Activated T-cell treated with anti-CD3 and anti-CD28 coated beads, Interleukin-2, amount 50 U/mL, for 24 hours (primary cell): Measurements from ENCODE around the gene METAP1.
"Not testable (repeated sequence)": the region's sequence is repeated elsewhere in the genome, so short reads cannot be mapped to it uniquely, and the experiment has no call there.

Source experiments
- DNase-seq: peaks from one replicate; pipeline ENCODE4 v3.0.0-alpha.2; 2020
- H3K27ac Mint-ChIP-seq: 2 replicates; pipeline ENCODE4 v1.8.0; 2020; ENCODE audit warnings: mild to moderate bottlenecking, mixed read lengths
- H3K27me3 Mint-ChIP-seq: 2 replicates; pipeline ENCODE4 v1.8.0; 2020; ENCODE audit warnings: mixed read lengths
- H3K36me3 Mint-ChIP-seq: 2 replicates; pipeline ENCODE4 v1.8.0; 2020; ENCODE audit warnings: low read depth, mixed read lengths
- H3K4me1 Mint-ChIP-seq: 2 replicates; pipeline ENCODE4 v1.8.0; 2020; ENCODE audit warnings: low read depth, mixed read lengths
- H3K4me3 Mint-ChIP-seq: 2 replicates; pipeline ENCODE4 v1.8.0; 2020; ENCODE audit warnings: mild to moderate bottlenecking, moderate library complexity, mixed read lengths
- H3K9me3 Mint-ChIP-seq: 2 replicates; pipeline ENCODE4 v1.8.0; 2020; ENCODE audit warnings: mixed read lengths

Gene METAP1

DNA sequence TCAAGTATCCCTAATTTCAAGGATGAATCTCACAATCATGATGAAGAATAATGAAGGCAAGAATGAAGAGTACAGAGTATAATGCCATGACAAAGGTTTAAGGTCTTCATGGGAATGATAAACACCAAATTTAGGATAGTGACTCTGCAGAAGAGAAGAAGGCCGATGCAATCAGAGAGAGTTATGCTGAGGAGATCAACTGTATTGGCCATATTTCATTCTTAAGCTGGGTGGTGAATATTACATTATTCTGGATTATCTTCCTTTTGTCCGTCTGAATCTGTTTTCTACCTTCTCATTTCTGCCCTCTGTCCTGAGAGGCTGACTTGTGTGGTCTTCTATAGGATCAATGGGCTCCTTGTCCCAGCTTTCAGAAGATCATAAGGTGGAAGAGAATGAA lies 7.8 kb upstream of the METAP1 start:
- Mint-ChIP-seq H3K27ac (no peak overlapping the region), H3K4me1 (no peaks in the 10 kb centered on the region), H3K36me3 (no peaks in the 10 kb centered on the region), H3K9me3 (no peaks in the 10 kb centered on the region), H3K4me3 (no peak overlapping the region), H3K27me3 (peaks cover 3% of the 10 kb centered on the region)
- DNase-seq, result no peak

DNA sequence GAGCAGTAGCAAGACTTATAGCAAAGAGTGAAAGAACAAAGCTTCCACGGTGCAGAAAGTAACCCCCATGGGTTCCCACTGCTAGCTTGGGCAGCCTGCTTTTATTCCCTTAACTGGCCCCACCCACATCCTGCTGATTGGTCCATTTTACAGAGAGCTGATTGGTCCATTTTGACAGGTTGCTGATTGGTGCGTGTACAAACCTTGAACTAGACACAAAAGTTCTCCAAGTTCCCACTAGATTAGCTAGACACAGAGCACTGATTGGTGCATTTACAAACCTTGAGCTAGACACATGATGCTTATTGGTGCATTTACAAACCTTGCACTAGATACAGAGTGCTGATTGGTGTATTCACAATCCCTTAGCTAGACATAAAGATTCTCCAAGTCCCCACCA lies 2.7 kb upstream of the METAP1 start:
- not testable (repeated sequence) for H3K27me3 Mint-ChIP-seq, H3K36me3 Mint-ChIP-seq, DNase-seq, H3K9me3 Mint-ChIP-seq, H3K27ac Mint-ChIP-seq, H3K4me3 Mint-ChIP-seq
- peaks cover 21% of the 10 kb centered on the region for H3K4me1 Mint-ChIP-seq

DNA sequence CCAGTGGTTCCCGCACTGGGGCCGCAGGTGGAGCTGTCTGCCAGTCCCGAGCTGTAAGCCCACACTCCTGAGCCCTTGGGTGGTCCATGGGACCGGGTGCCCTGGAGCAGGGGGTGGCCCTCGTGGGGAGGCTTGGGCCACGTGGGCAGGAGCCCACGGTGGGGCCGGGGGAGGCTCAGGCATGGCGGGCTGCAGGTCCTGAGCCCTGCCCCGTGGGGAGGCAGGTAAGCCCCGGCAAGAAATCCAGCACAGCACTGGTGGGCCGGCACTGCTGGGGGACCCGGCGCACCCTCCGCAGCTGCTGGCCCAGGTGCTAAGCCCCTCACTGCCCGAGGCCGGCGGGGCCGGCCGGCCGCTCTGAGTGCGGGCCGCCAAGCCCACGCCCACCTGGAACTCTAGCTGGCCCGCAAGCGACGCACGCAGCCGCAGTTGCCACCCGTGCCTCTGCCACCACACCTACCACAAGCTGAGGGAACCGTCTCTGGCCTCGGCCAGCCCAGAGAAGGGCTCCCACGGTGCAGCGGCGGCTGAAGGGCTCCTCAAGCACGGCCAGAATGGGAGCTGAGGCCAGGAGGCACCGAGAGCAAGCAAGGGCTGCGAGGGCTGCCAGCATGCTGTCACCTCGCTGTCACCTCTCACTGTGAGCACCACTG lies 2.0 kb upstream of the METAP1 start:
- no peak overlapping the region for H3K27ac Mint-ChIP-seq
- no peaks in the 10 kb centered on the region for H3K9me3 Mint-ChIP-seq
- H3K27me3 Mint-ChIP-seq, result no peaks in the 10 kb centered on the region

DNA sequence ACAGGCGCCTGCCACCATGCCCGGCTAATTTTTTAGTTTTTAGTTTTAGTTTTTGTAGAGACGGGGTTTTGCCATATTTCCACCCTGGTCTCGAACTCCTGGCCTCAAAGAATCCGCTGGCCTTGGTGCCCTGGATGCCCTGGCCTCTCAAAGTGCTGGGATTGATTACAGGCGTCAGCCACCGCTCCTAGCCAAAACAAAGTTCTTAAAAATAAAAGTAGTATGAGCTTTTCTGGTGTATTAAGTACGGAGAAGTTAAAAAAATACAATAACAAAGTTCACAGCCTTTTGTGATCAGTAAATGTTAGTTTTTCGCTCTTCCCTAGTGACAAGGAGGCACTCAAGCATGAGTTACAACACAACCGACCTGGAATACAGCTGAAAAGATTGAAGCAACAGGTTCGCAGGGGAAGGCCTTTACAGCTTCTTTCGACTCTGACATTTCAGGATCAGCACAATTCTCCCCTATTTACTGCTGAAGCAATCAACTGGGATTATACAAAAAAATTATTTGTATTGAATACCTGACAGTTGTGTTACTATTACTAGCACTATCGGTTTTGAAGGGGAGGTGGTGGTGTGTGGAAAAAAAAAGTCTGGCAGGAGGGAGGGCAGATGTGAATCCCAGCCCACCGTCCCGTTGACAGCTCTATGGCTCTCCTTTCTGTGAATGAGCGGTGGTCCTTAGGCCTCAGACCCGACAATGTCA lies 893 bp upstream of the METAP1 start:
- Mint-ChIP-seq H3K36me3 (peaks cover 18% of the 10 kb centered on the region), H3K27me3 (no peaks in the 10 kb centered on the region), H3K4me1 (peaks cover 33% of the 10 kb centered on the region), H3K4me3 (peak overlapping the region; percentile 86), H3K9me3 (no peaks in the 10 kb centered on the region), H3K27ac (peak overlapping the region; percentile 98)
- no peak for DNase-seq

More for the DNA sequence above, 2.0 kb upstream of the METAP1 start:
- Mint-ChIP-seq H3K36me3 (peaks cover 10% of the 10 kb centered on the region), H3K4me3 (no peak overlapping the region), H3K4me1 (peaks cover 27% of the 10 kb centered on the region)
- no peak for DNase-seq

DNA sequence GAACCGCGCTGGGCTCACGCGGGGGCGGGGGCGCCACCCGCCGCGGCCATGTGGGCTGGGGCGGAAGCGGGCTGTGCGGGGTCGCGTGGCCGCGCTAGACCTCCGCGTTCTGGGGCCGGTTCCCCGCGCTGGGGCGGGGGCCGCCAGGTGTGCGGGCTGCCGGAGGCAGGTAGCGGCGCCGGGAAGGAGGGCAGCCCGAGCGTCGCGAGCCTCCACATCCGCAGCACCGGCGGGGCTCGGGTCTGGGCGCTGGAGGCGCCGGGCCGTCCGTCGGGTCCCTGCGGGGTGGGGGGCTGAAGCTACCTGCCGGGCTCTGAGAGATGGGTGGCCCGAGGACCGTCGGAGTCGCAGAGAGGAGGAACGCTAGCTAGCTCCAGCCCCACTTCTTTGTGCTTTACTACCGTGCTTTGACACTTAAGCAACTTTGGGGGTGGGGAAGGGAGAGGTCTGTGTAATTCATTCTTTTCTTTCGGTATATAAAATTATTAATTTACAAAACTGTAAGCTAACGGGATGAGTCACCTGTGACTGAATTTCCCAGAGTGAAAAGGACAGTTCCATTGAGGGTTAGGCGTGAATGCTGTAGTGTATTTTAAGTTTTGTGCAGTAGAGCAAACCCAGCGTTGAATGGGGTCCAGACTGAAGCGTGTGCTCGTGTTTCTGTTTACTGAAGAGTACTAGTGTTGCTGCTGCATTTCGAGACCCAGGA lies 689 bp downstream of the METAP1 start:
- Mint-ChIP-seq H3K36me3 (peaks cover 25% of the 10 kb centered on the region), H3K9me3 (no peaks in the 10 kb centered on the region), H3K27ac (peak overlapping the region; percentile 90), H3K4me3 (peak overlapping the region; percentile 85), H3K27me3 (no peaks in the 10 kb centered on the region), H3K4me1 (peaks cover 48% of the 10 kb centered on the region)
- no peak for DNase-seq

DNA sequence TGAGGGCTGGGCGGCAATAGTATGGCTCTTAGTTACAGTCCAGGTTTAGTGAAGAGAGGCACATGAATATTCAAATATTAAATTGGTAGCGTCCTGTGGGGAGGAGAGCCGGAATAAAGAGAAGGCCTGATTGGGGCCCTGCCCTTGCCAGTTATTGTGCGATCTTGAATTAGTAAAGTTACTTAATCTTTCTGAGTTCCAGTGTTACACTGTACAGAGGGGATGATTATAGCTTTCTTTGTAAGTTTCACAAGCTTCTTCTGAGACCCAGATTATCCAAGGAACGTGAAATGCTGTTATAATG lies 1.2 kb downstream of the METAP1 start:
- no peaks in the 10 kb centered on the region for H3K9me3 Mint-ChIP-seq
- no peaks in the 10 kb centered on the region for H3K27me3 Mint-ChIP-seq
- peak overlapping the region; percentile 85 for H3K4me3 Mint-ChIP-seq
- peak overlapping the region; percentile 90 for H3K27ac Mint-ChIP-seq
- peak; percentile 37 for DNase-seq
- H3K4me1 Mint-ChIP-seq, result peaks cover 48% of the 10 kb centered on the region
- H3K36me3 Mint-ChIP-seq, result peaks cover 28% of the 10 kb centered on the region

DNA sequence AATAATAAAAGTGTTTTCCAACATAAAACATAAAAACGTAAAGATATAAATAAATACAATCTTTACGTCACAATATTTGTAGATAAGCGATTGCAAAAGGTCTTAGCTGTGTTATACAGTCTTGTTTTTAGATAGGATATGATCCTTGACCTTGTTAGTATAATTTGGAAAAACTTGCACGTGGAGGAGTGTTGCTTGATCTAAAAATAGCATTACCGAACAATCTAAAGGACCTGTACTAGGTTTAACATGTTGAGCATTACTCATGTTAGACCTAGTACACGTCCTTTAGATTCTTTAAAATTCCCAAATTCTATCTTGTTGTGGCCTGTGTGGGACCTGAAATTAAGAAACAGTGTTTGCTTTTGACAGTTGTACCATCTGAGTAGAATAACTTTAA lies 1.6 kb downstream of the METAP1 start:
- H3K36me3 Mint-ChIP-seq, result peaks cover 28% of the 10 kb centered on the region
- H3K9me3 Mint-ChIP-seq, result no peaks in the 10 kb centered on the region
- peak overlapping the region; percentile 61 for H3K27ac Mint-ChIP-seq
- H3K4me3 Mint-ChIP-seq, result peak overlapping the region; percentile 85
- peaks cover 53% of the 10 kb centered on the region for H3K4me1 Mint-ChIP-seq
- no peak for DNase-seq
- no peaks in the 10 kb centered on the region for H3K27me3 Mint-ChIP-seq

DNA sequence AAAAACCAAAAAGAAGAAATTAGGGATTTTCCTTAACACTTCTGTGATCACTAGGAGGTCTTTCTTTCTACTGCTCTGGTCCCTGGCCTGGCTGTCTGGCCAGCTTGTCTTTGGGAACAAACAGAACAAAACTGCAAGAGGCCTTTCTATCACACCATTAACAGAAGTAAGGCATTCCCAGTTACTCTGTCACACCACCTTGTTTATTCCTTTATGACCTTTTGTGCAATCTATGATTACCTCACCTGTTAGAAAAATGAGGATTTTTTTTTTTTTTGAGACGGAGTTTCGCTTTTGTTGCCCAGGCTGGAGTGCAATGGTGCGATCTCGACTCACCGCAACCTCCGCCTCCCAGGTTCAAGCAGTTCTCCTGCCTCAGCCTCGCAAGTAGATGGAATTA lies 3.0 kb downstream of the METAP1 start:
- DNase-seq, result no peak
- H3K27me3 Mint-ChIP-seq, result no peaks in the 10 kb centered on the region
- peaks cover 28% of the 10 kb centered on the region for H3K36me3 Mint-ChIP-seq
- no peak overlapping the region for H3K27ac Mint-ChIP-seq
- no peaks in the 10 kb centered on the region for H3K9me3 Mint-ChIP-seq
- no peak overlapping the region for H3K4me3 Mint-ChIP-seq
- H3K4me1 Mint-ChIP-seq, result peaks cover 66% of the 10 kb centered on the region

DNA sequence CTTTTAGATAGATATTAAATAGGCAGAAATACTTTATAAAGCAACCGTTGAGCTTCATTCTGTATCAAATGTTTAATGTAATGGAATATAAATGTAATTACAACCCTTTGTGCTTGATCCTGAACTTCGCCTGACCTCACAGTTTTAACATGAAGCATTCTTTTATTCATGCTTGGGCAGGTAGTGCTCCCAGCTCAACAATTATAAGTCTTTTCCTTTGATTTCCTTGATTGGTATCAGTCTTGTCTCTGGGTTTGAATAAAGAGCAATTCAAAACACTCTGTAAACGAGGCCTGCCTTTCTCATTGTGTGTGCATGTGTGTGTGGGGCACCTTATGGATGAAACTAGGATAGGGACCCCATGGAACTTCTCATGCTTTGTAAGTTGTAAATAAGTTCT lies 6.8 kb downstream of the METAP1 start:
- Mint-ChIP-seq H3K36me3 (peaks cover 42% of the 10 kb centered on the region), H3K4me1 (peaks cover 78% of the 10 kb centered on the region), H3K27me3 (no peaks in the 10 kb centered on the region)

DNA sequence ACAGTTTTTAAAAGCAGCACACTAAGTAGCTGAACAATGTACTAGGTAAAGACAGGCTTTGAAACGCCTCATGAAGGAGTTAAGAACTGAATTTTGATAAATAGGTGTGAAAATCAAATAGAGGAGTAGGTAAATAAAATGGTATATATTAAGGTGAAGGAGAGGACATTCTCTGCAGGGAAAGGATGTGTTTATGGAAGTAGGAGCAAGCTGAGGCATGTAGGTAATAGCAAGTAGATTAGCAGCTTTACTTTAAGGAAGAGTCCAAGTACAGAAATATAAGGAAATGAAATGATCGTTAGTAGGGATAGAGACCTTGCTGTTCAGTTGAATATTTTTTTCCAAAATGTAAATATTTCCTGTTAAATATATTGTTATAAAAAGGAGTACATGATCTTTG lies 12.5 kb downstream of the METAP1 start:
- Mint-ChIP-seq H3K4me1 (peaks cover 52% of the 10 kb centered on the region), H3K9me3 (peaks cover 13% of the 10 kb centered on the region), H3K27ac (no peak overlapping the region), H3K36me3 (peaks cover 63% of the 10 kb centered on the region), H3K4me3 (no peak overlapping the region), H3K27me3 (no peaks in the 10 kb centered on the region)
- DNase-seq, result no peak

More for the DNA sequence above, 6.8 kb downstream of the METAP1 start:
- H3K27ac Mint-ChIP-seq, result no peak overlapping the region
- H3K4me3 Mint-ChIP-seq, result no peak overlapping the region
- no peaks in the 10 kb centered on the region for H3K9me3 Mint-ChIP-seq
- no peak for DNase-seq

DNA sequence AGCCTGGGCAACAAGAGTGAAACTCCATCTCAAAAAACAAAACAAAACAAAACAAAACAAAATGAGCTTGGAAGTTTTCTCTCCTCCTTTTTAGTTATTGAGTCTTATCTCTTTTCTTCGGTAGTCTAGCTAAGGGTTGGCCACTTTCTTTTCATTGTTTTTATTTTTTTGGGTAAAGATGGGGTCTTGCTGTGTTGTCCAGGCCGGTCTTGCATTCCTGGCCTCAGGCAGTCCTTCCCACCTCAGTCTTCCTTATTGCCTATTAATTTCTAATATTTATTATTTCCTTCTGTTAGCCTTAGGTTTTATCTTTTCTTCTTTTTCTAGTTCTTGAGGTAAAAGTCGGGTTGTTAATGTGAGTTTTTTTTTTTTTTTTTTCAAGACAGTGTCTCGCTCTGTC lies 16.4 kb downstream of the METAP1 start:
- Mint-ChIP-seq H3K36me3 (peaks cover 76% of the 10 kb centered on the region), H3K27ac (no peak overlapping the region), H3K9me3 (peaks cover 15% of the 10 kb centered on the region), H3K4me1 (peaks cover 48% of the 10 kb centered on the region), H3K4me3 (no peak overlapping the region), H3K27me3 (no peaks in the 10 kb centered on the region)
- DNase-seq, result no peak

DNA sequence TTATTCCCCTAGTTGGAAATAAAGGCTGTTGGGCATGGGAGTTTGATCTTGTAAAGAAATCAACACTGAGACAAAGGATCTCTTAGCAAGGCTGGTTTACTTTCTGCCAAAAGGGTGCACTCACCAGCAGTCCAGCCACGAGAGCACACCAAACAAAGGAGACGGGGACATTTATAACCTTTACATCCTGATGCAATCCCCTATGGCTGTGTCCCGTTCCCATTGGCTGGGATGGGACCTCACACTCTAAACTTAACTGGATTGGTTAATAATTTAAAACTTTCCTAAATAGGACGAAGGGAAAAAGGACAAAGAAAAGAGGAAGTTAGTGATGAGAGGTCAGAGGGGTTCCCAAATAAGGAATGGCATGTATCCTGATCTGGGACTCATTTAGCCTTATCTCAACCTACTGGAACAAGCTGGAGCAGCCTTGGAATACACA lies 17.9 kb downstream of the METAP1 start:
- Mint-ChIP-seq H3K9me3 (peaks cover 15% of the 10 kb centered on the region), H3K27me3 (no peaks in the 10 kb centered on the region), H3K36me3 (peaks cover 77% of the 10 kb centered on the region), H3K4me3 (no peak overlapping the region), H3K4me1 (peaks cover 47% of the 10 kb centered on the region), H3K27ac (no peak overlapping the region)
- no peak for DNase-seq

DNA sequence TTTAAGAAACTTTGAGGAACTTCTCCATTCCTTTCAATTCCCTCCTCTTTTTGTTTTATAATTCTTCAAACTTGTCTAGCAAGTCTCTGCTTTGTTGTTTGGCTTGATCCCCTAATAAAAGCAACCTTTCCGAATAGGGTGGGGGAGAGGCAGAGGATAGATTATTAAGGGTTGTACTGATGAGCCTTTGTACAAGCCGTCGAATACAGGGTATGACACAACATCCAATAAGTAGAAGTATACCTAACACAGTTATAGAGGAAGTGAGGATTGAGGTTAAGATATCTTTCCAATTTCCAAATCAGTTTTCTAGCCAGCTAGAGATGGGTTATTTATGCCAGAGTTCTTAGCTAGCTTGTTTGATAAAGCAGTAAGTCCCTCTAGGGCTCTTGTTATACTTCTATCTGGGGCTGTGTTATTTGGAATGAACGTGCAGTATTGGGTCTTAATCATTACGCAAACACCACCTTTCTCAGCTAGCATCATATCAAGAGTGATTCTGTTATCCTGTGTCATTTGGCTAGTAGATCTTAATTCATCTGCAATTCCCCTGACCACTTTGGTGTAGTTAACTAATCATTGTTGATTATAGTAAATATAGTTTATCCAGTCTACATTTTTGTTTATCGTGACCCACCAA lies 18.5 kb downstream of the METAP1 start:
- Mint-ChIP-seq H3K4me3 (no peak overlapping the region), H3K36me3 (peaks cover 79% of the 10 kb centered on the region), H3K27ac (no peak overlapping the region), H3K9me3 (peaks cover 13% of the 10 kb centered on the region), H3K27me3 (no peaks in the 10 kb centered on the region), H3K4me1 (peaks cover 45% of the 10 kb centered on the region)
- DNase-seq, result no peak

DNA sequence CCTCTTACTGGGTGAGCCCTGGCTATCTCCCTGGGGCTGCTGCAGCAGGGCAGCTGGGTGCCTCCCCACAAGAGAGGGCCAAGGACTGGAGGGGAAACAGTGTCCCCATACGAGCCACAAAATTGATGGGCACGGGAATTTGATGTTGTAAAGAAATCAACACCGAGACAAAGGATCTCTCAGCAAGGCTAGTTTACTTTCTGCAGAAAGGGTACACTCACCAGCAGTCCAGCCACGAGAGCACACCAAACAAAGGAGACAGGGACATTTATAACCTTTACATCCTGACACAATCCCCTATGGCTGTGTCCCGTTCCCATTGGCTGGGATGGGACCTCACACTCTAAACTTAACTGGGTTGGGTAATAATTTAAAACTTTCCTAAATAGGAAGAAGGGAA lies 25.9 kb downstream of the METAP1 start:
- Mint-ChIP-seq H3K27me3 (no peaks in the 10 kb centered on the region), H3K36me3 (peaks cover 60% of the 10 kb centered on the region), H3K4me1 (peaks cover 58% of the 10 kb centered on the region), H3K9me3 (peaks cover 19% of the 10 kb centered on the region), H3K4me3 (no peak overlapping the region), H3K27ac (no peak overlapping the region)
- DNase-seq, result no peak

DNA sequence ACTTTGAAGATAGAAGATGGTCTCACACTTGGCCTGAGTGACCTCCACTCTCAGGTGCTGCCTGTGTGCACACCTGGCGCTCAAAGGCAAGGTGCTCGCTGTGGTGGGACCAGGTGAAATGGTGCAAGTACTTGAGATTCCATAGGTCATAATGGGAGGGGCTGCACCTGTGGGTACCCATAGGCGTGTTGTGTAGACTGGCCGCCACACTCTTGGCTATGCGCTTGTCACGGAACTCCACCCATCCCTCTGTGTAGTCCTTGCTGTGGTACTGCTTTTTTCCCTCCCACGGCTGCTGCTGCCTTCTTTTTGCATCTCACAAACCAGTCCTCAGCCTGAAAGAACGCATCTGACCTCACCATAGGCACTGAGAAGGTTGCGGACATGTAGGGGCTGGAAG lies 27.0 kb downstream of the METAP1 start:
- DNase-seq, result no peak
- H3K9me3 Mint-ChIP-seq, result peaks cover 19% of the 10 kb centered on the region
- H3K36me3 Mint-ChIP-seq, result peaks cover 51% of the 10 kb centered on the region
- no peaks in the 10 kb centered on the region for H3K27me3 Mint-ChIP-seq
- H3K4me1 Mint-ChIP-seq, result peaks cover 58% of the 10 kb centered on the region
- H3K4me3 Mint-ChIP-seq, result no peak overlapping the region
- no peak overlapping the region for H3K27ac Mint-ChIP-seq
